Natural killer cell (primary cell): ENCODE measurements around the gene GALNS. TPM values are rescaled to one million over a fixed set of nuclear protein-coding genes. Genes with fewer than 3 reads are reported as not detected.

Experiments used
- ATAC-seq, 3 donors: fragments of 150-1000 bp in 2 of 3; fragments of 200-7000 bp in 1 of 3; cut with Tn5 transposase; 1 replicate in 1 of 3; 2 replicates in 2 of 3; pipeline ENCODE4 v1.10.0; 2021; ENCODE audit warnings: mild to moderate bottlenecking in 2 of 3, moderate library complexity in 2 of 3
- DNase-seq, 2 donors: peaks; one replicate each; pipeline versions ENCODE4 v3.0.0 to v3.0.0-alpha.2; 2013 to 2021; ENCODE audit warnings: mixed read lengths in 1 of 2
- H3K27ac ChIP-seq: one replicate; pipeline ENCODE4 v1.5.1; 2013; ENCODE audit warnings: mild to moderate bottlenecking, low read length
- H3K27me3 ChIP-seq: one replicate; pipeline ENCODE4 v1.6.1; 2013; ENCODE audit warnings: low read length; ENCODE audit not compliant: control insufficient read depth, insufficient read depth
- H3K36me3 ChIP-seq: one replicate; pipeline ENCODE4 v1.6.1; 2013; ENCODE audit warnings: low read length; ENCODE audit not compliant: control insufficient read depth, insufficient read depth
- H3K4me1 ChIP-seq: one replicate; pipeline ENCODE4 v1.6.1; 2013; ENCODE audit warnings: low read length; ENCODE audit not compliant: control insufficient read depth, insufficient read depth
- H3K4me3 ChIP-seq: one replicate; pipeline ENCODE4 v1.5.1; 2013; ENCODE audit warnings: low read length
- H3K9me3 ChIP-seq: one replicate; pipeline ENCODE4 v1.6.1; 2013; ENCODE audit warnings: low read length; ENCODE audit not compliant: control insufficient read depth, insufficient read depth
- H3K27ac Mint-ChIP-seq, 2 donors: one replicate each; pipeline ENCODE4 v1.8.0; 2022; ENCODE audit warnings: mild to moderate bottlenecking in 2 of 2, mixed read lengths in 2 of 2, moderate library complexity in 1 of 2
- H3K27me3 Mint-ChIP-seq, 2 donors: one replicate each; pipeline ENCODE4 v1.8.0; 2022; ENCODE audit warnings: low read depth in 2 of 2, mixed read lengths in 2 of 2
- H3K36me3 Mint-ChIP-seq: one replicate; pipeline ENCODE4 v1.8.0; 2022; ENCODE audit warnings: mixed read lengths
- H3K4me1 Mint-ChIP-seq, 2 donors: one replicate each; pipeline ENCODE4 v1.8.0; 2022; ENCODE audit warnings: mixed read lengths in 2 of 2
- H3K4me3 Mint-ChIP-seq: one replicate; pipeline ENCODE4 v1.8.0; 2022; ENCODE audit warnings: mild to moderate bottlenecking, moderate library complexity, mixed read lengths
- H3K9me3 Mint-ChIP-seq, 2 donors: one replicate each; pipeline ENCODE4 v1.8.0; 2022; ENCODE audit warnings: mixed read lengths in 2 of 2
- WGBS: methylation state at CpG from one replicate; pipeline ENCODE4 v1.1.7; 2013; ENCODE audit warnings: missing lambda C conversion rate; ENCODE audit not compliant: insufficient coverage; 5-methylcytosine and 5-hydroxymethylcytosine counted together
- intact Hi-C: fragments of 100-400 bp; cut with micrococcal nuclease; formaldehyde crosslinking; loops from one replicate; pipeline ENCODE4 v1.14.2; 2022
- total RNA-seq, 4 donors: library from RNA; stranded (reverse); fragments of 120-200 nt in 1 of 4; gene quantifications; one replicate each; pipeline versions ENCODE4 v1.2.3 to v1.2.4, GENCODE V29; 2013 to 2022
- TF ChIP-seq, protein P1 (sequence below): fragments of 200-600 bp; IDR thresholded peaks from one replicate; pipeline ENCODE4 v1.8.0; 2022; ENCODE audit warnings: antibody characterized with exemption

The GALNS gene
- total RNA-seq, 3 donors from 2014 or later (not counting 1 experiment from before 2014, with no cell fraction given): 58.1 to 75.8 (median 65.7) TPM

DNA sequence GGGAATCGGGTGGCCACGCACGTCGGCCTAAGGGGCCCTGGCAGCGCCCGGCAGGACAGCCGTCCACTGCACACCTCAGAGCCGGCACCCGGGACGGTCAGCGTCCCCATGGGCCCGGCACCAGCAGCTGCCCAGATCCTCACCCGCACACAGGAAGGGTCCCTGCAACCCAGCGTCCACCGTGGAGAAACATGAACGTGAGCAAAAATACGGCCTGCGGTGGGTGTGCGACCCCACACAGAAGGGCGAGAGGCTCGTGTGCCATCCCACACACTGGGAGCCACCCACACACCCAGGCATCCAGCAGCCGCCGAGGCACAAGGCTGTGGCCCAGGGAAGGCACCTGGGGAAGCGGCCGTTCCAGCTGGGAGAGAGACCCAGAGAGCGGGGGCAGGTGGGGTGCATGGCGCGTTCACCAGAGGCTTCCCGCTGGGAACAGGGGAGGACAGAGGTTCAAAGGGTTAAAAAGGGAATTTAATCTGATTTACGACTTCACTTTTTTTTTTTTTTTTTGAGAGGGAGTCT lies 78.1 kb downstream of the GALNS start:
- intact Hi-C loops: no loop called here
- ATAC-seq (no peak), DNase-seq (no peak)
- no peaks in the 10 kb centered on the region for H3K36me3 Mint-ChIP-seq
- Histone ChIP-seq H3K4me3 (no peak overlapping the region), H3K27ac (no peak overlapping the region), H3K9me3 (no peaks in the 10 kb centered on the region), H3K4me1 (peaks cover 71% of the 10 kb centered on the region), H3K27me3 (no peaks in the 10 kb centered on the region), H3K36me3 (no peaks in the 10 kb centered on the region)
- H3K27me3 Mint-ChIP-seq: no peaks in the 10 kb centered on the region
- no peaks in the 10 kb centered on the region for H3K9me3 Mint-ChIP-seq
- TF ChIP-seq, protein P1, sequence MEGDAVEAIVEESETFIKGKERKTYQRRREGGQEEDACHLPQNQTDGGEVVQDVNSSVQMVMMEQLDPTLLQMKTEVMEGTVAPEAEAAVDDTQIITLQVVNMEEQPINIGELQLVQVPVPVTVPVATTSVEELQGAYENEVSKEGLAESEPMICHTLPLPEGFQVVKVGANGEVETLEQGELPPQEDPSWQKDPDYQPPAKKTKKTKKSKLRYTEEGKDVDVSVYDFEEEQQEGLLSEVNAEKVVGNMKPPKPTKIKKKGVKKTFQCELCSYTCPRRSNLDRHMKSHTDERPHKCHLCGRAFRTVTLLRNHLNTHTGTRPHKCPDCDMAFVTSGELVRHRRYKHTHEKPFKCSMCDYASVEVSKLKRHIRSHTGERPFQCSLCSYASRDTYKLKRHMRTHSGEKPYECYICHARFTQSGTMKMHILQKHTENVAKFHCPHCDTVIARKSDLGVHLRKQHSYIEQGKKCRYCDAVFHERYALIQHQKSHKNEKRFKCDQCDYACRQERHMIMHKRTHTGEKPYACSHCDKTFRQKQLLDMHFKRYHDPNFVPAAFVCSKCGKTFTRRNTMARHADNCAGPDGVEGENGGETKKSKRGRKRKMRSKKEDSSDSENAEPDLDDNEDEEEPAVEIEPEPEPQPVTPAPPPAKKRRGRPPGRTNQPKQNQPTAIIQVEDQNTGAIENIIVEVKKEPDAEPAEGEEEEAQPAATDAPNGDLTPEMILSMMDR: no peak
- peak overlapping the region; percentile 58 for H3K4me3 Mint-ChIP-seq
- 86% methylated on average over 30 of the region's 30 CpGs for WGBS
- peak overlapping the region; percentile 63 to 69 for H3K27ac Mint-ChIP-seq
- H3K4me1 Mint-ChIP-seq: peaks cover 50 to 83% of the 10 kb centered on the region in 2 donors

DNA sequence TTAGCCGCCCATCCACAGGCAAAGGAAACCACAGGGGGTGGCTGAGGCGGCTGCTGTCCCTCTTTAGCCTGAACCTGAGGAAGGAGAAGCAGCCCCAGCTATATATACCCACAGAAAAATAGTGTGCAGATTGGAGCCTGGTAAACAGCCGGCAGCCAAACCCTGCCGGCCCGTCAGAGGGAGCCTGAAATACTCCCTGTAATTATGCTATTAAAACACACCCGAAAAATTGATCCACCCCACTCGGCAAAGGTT lies 78.5 kb downstream of the GALNS start:
- H3K27ac ChIP-seq: no peak overlapping the region
- no peaks in the 10 kb centered on the region for H3K9me3 Mint-ChIP-seq
- H3K27ac Mint-ChIP-seq: peak overlapping the region; percentile 63 to 69

DNA sequence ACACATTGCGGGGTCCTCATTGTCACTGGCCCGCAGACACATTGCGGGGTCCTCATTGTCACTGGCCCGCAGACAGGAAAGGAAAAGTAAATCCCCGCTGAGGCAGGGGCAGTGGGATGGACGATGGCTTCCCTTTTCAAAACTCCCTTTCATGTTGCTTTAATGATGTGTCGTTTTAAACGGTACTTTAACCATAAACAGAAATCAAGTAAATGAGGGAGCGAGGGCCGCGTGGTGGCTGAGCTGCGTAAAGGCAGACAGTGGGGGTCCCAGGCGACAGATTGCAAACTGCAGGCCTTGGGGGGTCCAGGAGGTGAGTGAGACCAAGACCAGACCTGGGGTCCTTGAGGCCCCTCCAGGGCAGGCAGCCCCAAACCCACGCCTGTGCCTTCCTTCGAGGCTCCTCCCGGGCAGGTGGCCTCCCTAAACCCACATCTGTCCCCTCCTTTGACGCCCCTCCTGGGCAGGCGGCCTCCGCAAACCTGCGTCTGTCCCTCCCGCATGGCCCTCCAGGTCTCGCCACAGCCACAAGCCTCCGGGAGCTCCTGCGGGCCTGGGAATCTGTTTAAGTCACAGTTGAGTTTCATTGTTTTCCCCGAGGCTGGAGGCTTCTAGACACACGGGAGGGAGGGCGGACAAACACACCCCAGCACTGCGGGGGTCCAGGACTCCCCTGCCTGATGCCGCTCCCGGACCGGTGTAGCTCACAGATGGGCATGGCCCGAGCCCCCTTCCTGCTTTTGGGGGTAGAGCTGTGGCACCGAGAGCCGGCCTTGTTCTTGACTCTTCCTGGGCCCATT lies 79.1 kb downstream of the GALNS start:
- TF ChIP-seq, protein P1: no peak
- Histone ChIP-seq H3K27me3 (no peaks in the 10 kb centered on the region), H3K4me1 (peaks cover 63% of the 10 kb centered on the region), H3K27ac (no peak overlapping the region), H3K4me3 (no peak overlapping the region), H3K36me3 (no peaks in the 10 kb centered on the region), H3K9me3 (no peaks in the 10 kb centered on the region)
- intact Hi-C loops: no loop called here
- Mint-ChIP-seq H3K4me3 (peak overlapping the region; percentile 58), H3K27me3 (no peaks in the 10 kb centered on the region), H3K27ac (peak overlapping the region; percentile 63 to 69), H3K36me3 (no peaks in the 10 kb centered on the region), H3K9me3 (no peaks in the 10 kb centered on the region), H3K4me1 (peaks cover 40 to 78% of the 10 kb centered on the region in 2 donors)
- DNase-seq (no peak), ATAC-seq (no peak)
- WGBS: 60% methylated on average over 34 of the region's 34 CpGs

More for the DNA sequence above, 78.5 kb downstream of the GALNS start:
- DNase-seq (no peak), ATAC-seq (no peak)
- H3K4me1 Mint-ChIP-seq: peaks cover 46 to 83% of the 10 kb centered on the region in 2 donors
- intact Hi-C loops: no loop called here
- Histone ChIP-seq H3K27me3 (no peaks in the 10 kb centered on the region), H3K4me1 (peaks cover 69% of the 10 kb centered on the region), H3K9me3 (no peaks in the 10 kb centered on the region), H3K36me3 (no peaks in the 10 kb centered on the region), H3K4me3 (no peak overlapping the region)
- TF ChIP-seq, protein P1: no peak
- peak overlapping the region; percentile 58 for H3K4me3 Mint-ChIP-seq
- no peaks in the 10 kb centered on the region for H3K36me3 Mint-ChIP-seq
- WGBS: 38% methylated on average over 7 of the region's 7 CpGs
- no peaks in the 10 kb centered on the region for H3K27me3 Mint-ChIP-seq
